GM18508 (cell line): ENCODE results near the gene WDR82.

Source experiments
- ATAC-seq: cut with Tn5 transposase; IDR thresholded peaks from one replicate; pipeline ENCODE4 v1.9.1; 2021; ENCODE audit warnings: moderate number of reproducible peaks; ENCODE audit not compliant: insufficient read depth, unreplicated experiment

The WDR82 gene

GRCh38 chr3:52240886-52241370, 37.5 kb downstream of the WDR82 start:
- ATAC-seq, result no peak

DNA sequence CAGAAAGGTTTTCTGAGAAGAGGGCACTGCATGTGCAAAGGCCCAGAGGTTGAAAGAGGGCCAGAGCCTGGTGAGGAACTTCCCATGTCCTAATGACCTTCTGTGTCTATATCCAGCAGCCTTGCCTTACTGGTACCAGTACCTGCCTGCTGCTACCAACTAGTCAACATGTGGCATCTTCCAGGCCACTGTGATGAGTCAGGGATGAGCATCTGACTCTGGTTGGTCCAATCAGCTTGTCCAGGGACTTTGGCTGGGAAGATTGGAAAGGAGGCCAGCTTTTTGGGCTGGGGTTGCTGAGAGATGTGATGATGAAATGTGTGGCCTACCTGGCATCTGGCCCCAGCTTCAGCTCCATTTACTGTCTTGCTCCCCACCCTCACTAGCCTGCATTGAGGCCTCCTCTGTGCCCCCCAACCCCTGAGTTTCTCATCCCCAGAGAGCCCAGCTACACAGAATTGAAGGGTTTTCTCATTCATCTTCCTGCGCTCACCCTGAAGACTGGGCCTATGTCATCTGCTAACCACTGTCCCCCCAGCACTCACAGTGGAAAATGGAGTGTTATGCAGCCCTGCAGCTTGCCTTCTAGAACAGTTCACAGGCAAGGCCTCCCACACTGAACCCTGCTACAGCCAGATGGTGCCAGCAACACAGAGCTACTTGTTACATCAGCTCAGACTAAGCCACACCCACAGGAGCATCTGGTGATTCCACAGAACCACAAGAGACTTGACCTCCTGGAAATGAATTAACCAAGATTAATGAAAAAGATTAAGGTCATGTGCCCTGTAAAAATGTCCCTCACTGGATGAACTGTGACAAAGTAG, 38.2 kb downstream of the WDR82 start:
- no peak for ATAC-seq

DNA sequence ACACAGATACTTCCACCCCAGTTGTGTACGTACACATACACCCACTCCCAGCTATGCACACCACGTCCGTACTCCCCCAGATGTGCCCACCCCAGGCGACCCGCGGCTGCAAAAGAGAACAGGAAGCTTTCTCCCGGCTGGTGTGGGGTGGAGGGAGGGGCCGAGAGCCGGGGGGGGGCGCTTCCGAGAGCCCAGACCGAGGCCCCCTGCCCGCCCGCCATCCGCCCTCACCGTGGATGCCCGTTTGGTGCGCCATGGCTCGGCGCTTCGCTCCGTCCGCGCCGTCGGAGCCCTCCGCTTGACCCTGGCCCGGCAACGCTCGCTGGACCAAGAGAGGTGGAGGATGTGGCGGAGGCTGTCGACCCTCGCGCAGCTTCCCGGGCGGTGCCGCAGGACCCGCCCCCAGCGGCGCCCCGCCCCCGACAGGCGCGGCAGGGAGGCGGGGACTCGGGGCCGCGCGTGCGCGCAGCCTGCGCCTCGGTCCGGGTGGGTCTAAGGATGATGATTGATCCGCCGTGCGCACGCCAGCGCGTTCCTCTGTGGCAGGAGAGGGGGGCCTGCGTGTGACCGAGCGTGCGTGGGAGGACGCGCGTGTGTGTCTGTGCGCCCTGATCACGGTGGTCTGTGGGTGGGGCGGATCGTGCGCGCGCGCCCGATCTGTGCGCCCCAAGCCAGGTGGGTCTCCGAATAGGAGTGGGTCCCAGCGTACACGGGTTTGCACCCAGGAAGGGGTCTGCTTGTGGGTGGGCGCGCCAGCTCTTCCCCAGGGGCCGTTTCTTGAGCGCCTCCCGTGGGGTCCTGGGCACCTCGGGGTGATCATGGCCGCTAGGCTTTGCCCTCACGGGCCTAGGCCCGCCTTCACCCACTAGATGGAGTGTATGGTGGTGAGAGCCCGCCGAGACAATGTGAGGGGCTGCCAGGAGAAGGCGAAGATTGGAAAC, 39.4 kb downstream of the WDR82 start, which contains the start of gene TWF2:
TWF2 (minus strand) TSS at position 398 of the 941 bp plus-strand sequence; CDS start at position 256, 142 bp downstream.
- peak; percentile 35 for ATAC-seq

- ATAC-seq, result no peak
Measured at GRCh38 chr3:52238193-52238760, 40.2 kb downstream of the WDR82 start.

GRCh38 chr3:52237657-52238172, 40.7 kb downstream of the WDR82 start:
- no peak for ATAC-seq

- ATAC-seq, result no peak
Measured at GRCh38 chr3:52237006-52237656, 41.3 kb downstream of the WDR82 start.

GRCh38 chr3:52236424-52236886, 42.0 kb downstream of the WDR82 start:
- ATAC-seq, result no peak

GRCh38 chr3:52234516-52235447, 43.7 kb downstream of the WDR82 start:
- ATAC-seq, result no peak

DNA sequence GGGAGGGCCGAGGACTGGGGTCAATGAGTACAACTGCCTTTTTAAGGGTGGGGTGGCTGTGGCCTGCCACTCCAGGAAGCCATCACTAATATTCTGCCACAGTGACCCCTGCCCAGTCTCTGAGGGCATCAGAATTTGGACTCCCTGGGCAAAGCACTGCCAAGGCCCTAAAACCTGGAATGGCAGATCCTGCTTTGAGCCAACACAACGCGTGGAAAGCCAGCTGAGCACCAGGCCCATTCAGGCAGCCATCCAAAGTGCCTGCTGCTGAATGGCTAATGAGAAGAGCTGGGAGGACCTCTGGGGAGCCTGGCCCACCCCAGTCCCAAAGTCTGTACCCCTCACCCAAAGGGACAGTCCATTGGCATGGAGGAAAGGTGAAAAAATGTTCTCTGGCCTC, 44.5 kb downstream of the WDR82 start:
- ATAC-seq, result no peak

- ATAC-seq, result no peak
Measured at GRCh38 chr3:52233108-52233591, 45.3 kb downstream of the WDR82 start.

- no peak for ATAC-seq
Measured at GRCh38 chr3:52232279-52233107, 46.0 kb downstream of the WDR82 start.

GRCh38 chr3:52231502-52232278, 46.8 kb downstream of the WDR82 start:
- ATAC-seq, result no peak

DNA sequence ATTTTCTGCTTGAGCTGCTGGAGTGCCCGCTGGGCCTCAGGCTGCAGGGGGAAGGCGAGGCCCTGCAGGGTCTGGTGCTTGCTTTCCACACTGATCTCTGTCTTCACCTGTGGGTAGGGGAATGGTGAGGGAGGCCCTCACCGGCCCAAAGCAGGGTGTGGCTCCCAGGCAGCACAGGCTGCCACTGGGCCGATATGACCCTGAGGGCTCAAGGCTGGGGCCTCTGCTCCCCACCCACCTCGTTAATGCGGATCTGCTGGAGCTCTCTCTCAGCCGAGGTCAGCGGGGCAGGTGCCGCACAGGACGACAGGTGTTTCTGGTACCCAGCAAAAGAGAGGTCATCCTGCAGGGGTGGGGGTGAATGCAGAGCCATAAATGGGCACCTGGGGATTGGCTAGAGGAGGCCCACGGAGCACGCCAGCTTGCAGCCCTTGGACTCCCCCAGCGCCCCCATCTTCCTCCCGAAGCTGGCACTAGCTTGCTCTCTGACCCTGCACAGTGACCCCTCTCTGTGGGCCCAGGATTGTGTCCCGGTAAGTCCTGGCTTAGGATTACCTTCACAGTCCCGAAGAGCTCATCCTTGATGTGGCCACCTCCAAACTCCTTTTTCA, 47.5 kb downstream of the WDR82 start:
- ATAC-seq, result no peak

GRCh38 chr3:52230461-52230860, 48.0 kb downstream of the WDR82 start:
- no peak for ATAC-seq

- ATAC-seq, result no peak
Measured at GRCh38 chr3:52229656-52230055, 48.8 kb downstream of the WDR82 start.

DNA sequence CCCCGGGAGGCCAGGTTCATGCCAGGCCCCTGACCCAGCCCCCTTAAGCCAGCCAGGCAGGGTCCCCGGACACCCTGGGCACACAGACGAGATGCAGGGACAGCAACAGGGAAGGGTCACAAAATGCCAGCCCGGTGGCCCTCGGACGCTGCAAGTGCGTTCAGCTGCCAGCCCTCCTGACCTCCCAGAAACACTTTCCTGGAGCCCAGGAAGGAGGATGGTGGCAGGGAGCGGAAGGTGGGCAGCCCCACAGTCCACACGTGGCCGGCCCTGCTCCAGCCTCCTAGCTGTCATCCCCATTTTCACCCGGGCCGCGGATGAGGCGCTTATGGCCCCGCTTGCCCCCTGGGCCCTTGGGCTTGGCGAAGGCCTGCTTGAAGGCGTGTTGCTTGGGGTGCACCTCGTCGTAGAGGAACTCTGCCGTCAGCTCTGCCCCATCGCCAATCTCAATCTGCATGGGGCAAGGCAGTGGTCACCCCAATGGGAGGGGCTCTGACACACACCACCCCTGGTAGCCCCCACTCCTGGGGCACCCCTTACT, 49.6 kb downstream of the WDR82 start:
- no peak for ATAC-seq
